ENCODE data around the gene PIP5K1B.

GRCh38 chr9:68775003-68775730 lies 70.1 kb downstream of the PIP5K1B start:
- TF ChIP-seq POLR2AphosphoS5 (IDR thresholded peaks at IDR 0.05; ENCODE audit: low read depth, low read length) = no peak
- TF ChIP-seq, protein P1, sequence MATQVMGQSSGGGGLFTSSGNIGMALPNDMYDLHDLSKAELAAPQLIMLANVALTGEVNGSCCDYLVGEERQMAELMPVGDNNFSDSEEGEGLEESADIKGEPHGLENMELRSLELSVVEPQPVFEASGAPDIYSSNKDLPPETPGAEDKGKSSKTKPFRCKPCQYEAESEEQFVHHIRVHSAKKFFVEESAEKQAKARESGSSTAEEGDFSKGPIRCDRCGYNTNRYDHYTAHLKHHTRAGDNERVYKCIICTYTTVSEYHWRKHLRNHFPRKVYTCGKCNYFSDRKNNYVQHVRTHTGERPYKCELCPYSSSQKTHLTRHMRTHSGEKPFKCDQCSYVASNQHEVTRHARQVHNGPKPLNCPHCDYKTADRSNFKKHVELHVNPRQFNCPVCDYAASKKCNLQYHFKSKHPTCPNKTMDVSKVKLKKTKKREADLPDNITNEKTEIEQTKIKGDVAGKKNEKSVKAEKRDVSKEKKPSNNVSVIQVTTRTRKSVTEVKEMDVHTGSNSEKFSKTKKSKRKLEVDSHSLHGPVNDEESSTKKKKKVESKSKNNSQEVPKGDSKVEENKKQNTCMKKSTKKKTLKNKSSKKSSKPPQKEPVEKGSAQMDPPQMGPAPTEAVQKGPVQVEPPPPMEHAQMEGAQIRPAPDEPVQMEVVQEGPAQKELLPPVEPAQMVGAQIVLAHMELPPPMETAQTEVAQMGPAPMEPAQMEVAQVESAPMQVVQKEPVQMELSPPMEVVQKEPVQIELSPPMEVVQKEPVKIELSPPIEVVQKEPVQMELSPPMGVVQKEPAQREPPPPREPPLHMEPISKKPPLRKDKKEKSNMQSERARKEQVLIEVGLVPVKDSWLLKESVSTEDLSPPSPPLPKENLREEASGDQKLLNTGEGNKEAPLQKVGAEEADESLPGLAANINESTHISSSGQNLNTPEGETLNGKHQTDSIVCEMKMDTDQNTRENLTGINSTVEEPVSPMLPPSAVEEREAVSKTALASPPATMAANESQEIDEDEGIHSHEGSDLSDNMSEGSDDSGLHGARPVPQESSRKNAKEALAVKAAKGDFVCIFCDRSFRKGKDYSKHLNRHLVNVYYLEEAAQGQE (IDR thresholded peaks at IDR 0.05; ENCODE audit: insufficient read depth in 1 of 2, low read depth in 2 of 2, low read length in 1 of 2) = no peak
- no peak for TF ChIP-seq CTCF (IDR thresholded peaks at IDR 0.05)
